IMR-90 (cell line): ENCODE measurements around the gene CHTF8. TPM values are rescaled to one million over a fixed set of nuclear protein-coding genes. Genes with fewer than 3 reads are reported as not detected.

Experiments
- ATAC-seq: fragments of 200-7000 bp; cut with Tn5 transposase; 2 replicates; pipeline ENCODE4 v1.9.1; 2020; ENCODE audit warnings: low read depth, mild to moderate bottlenecking, moderate library complexity
- BruUV-seq: library from RNA; stranded (reverse); fragments of 400-500 nt; replicated peaks from 2 replicates; lab custom pipeline; 2021; lab: Mats Ljungman, UMichigan
- CTCF ChIA-PET: fragments of 300-600 bp; formaldehyde crosslinking; extraction: SDS; loops from one replicate; lab custom pipeline; 2021; ENCODE audit warnings: antibody characterized with exemption; lab: Yijun Ruan, JAX
- POLR2A ChIA-PET: fragments of 300-600 bp; sonication (Branson Sonifier 250); formaldehyde crosslinking; loops from one replicate; lab custom pipeline; 2022; ENCODE audit warnings: antibody characterized with exemption; ENCODE audit not compliant: unreplicated experiment; lab: Charles Lee
- DNase-seq: peaks from one replicate; pipeline ENCODE4 v3.0.0; 2013
- H2AFZ ChIP-seq: replicated peaks from 2 replicates; pipeline ENCODE3; 2013; ENCODE audit warnings: low read length, mild to moderate bottlenecking; ENCODE audit not compliant: poor library complexity
- H2AK5ac ChIP-seq: 2 replicates; pipeline ENCODE4 v1.6.1; 2013; ENCODE audit warnings: low read depth, low read length, inconsistent platforms
- H2AK9ac ChIP-seq: replicated peaks from 2 replicates; pipeline ENCODE3; 2013; ENCODE audit warnings: mild to moderate bottlenecking, low read depth, low read length, moderate library complexity; ENCODE audit not compliant: poor library complexity
- H2BK120ac ChIP-seq: 2 replicates; pipeline ENCODE4 v1.6.1; 2013; ENCODE audit warnings: low read depth, low read length, inconsistent platforms
- H2BK15ac ChIP-seq: 3 replicates; pipeline ENCODE4 v1.6.1; 2013; ENCODE audit warnings: low read depth, low read length, inconsistent platforms
- H2BK20ac ChIP-seq: 2 replicates; pipeline ENCODE4 v1.6.1; 2013; ENCODE audit warnings: low read depth, mild to moderate bottlenecking, inconsistent platforms, low read length, moderate library complexity
- H2BK5ac ChIP-seq: 2 replicates; pipeline ENCODE4 v1.6.1; 2013; ENCODE audit warnings: mild to moderate bottlenecking, low read depth, low read length, inconsistent platforms; ENCODE audit not compliant: poor library complexity, severe bottlenecking
- H3K14ac ChIP-seq: replicated peaks from 2 replicates; pipeline ENCODE4 v1.6.1; 2013; ENCODE audit warnings: low read depth, low read length, inconsistent platforms
- H3K18ac ChIP-seq: 2 replicates; pipeline ENCODE4 v1.6.1; 2013; ENCODE audit warnings: low read depth, low read length, control low read depth
- H3K23ac ChIP-seq: 2 replicates; pipeline ENCODE4 v1.6.1; 2013; ENCODE audit warnings: low read depth, low read length, inconsistent platforms
- H3K27ac ChIP-seq: 2 replicates; pipeline ENCODE4 v1.5.1; 2013; ENCODE audit warnings: mild to moderate bottlenecking, control low read depth, low read length; ENCODE audit not compliant: insufficient read depth
- H3K27me3 ChIP-seq: 2 replicates; pipeline ENCODE4 v1.6.1; 2013; ENCODE audit warnings: low read length; ENCODE audit not compliant: control insufficient read depth, insufficient read depth
- H3K36me3 ChIP-seq: 2 replicates; pipeline ENCODE4 v1.6.1; 2013; ENCODE audit warnings: low read length, mixed read lengths; ENCODE audit not compliant: control insufficient read depth, insufficient read depth
- H3K4ac ChIP-seq: 2 replicates; pipeline ENCODE4 v1.6.1; 2013; ENCODE audit warnings: low read depth, low read length, inconsistent platforms
- H3K4me1 ChIP-seq: 2 replicates; pipeline ENCODE4 v1.6.1; 2013; ENCODE audit warnings: low read length, mixed read lengths; ENCODE audit not compliant: control insufficient read depth, insufficient read depth
- H3K4me2 ChIP-seq: 2 replicates; pipeline ENCODE4 v1.6.1; 2013; ENCODE audit warnings: low read depth, mild to moderate bottlenecking, control low read depth, low read length, moderate library complexity
- H3K4me3 ChIP-seq: 2 replicates; pipeline ENCODE4 v1.5.1; 2013; ENCODE audit warnings: low read depth, mild to moderate bottlenecking, control low read depth, low read length, moderate library complexity; ENCODE audit not compliant: insufficient read depth
- H3K56ac ChIP-seq: 2 replicates; pipeline ENCODE4 v1.6.1; 2013; ENCODE audit warnings: low read length, inconsistent platforms; ENCODE audit not compliant: insufficient read depth; ENCODE audit errors: extremely low read depth
- H3K79me1 ChIP-seq, 2 experiments: 2 replicates each; pipeline ENCODE4 v1.6.1; 2013; ENCODE audit warnings: low read length in 2 of 2, inconsistent platforms in 1 of 2, low read depth in 1 of 2
- H3K9ac ChIP-seq: 2 replicates; pipeline ENCODE4 v1.6.1; 2013; ENCODE audit warnings: low read depth, low read length, control low read depth
- H3K9me1 ChIP-seq: 2 replicates; pipeline ENCODE4 v1.6.1; 2013; ENCODE audit warnings: low read length, inconsistent platforms; ENCODE audit not compliant: insufficient read depth
- H3K9me3 ChIP-seq: 2 replicates; pipeline ENCODE4 v1.6.1; 2013; ENCODE audit warnings: low read length; ENCODE audit not compliant: control insufficient read depth, insufficient read depth
- H4K20me1 ChIP-seq: 2 replicates; pipeline ENCODE4 v1.6.1; 2013; ENCODE audit warnings: low read length, inconsistent platforms; ENCODE audit not compliant: insufficient read depth
- H4K5ac ChIP-seq: 2 replicates; pipeline ENCODE4 v1.6.1; 2013; ENCODE audit warnings: mild to moderate bottlenecking, low read depth, low read length, control low read depth
- H4K8ac ChIP-seq, 2 experiments: 2 replicates each; pipeline ENCODE4 v1.6.1; 2013; ENCODE audit warnings: low read depth in 2 of 2, low read length in 2 of 2, control low read depth in 1 of 2, inconsistent platforms in 1 of 2
- H4K91ac ChIP-seq: 2 replicates; pipeline ENCODE4 v1.6.1; 2013; ENCODE audit warnings: low read depth, low read length, inconsistent platforms; ENCODE audit not compliant: insufficient read depth
- BHLHE40 ChIP-seq: fragments of 150-350 bp; IDR thresholded peaks from 2 replicates; pipeline ENCODE4 v1.6.1; 2016; ENCODE audit warnings: mild to moderate bottlenecking, low read depth, low read length
- CEBPB ChIP-seq: IDR thresholded peaks from 2 replicates; pipeline ENCODE4 v1.6.1; 2012; ENCODE audit warnings: low read depth, low read length, improper control_type of control experiment
- MAFK ChIP-seq: IDR thresholded peaks from 2 replicates; pipeline ENCODE4 v1.6.1; 2012; ENCODE audit warnings: low read depth, low read length, improper control_type of control experiment
- MAZ ChIP-seq: IDR thresholded peaks from 2 replicates; pipeline ENCODE4 v1.6.1; 2012; ENCODE audit warnings: low read depth, mild to moderate bottlenecking, low read length, improper control_type of control experiment, moderate library complexity, borderline replicate concordance
- NFE2L2 ChIP-seq: fragments of 150-350 bp; IDR thresholded peaks from 2 replicates; pipeline ENCODE4 v1.6.1; 2016; ENCODE audit warnings: low read depth, mild to moderate bottlenecking, low read length
- POLR2A ChIP-seq: IDR thresholded peaks from 2 replicates; pipeline ENCODE4 v1.6.1; 2012; ENCODE audit warnings: mild to moderate bottlenecking, low read depth, low read length
- RCOR1 ChIP-seq: IDR thresholded peaks from 2 replicates; pipeline ENCODE4 v1.6.1; 2012; ENCODE audit warnings: mild to moderate bottlenecking, low read length, improper control_type of control experiment; ENCODE audit not compliant: insufficient replicate concordance
- RFX5 ChIP-seq: IDR thresholded peaks from 2 replicates; pipeline ENCODE4 v1.8.0; 2012; ENCODE audit warnings: low read depth, mild to moderate bottlenecking, low read length, moderate library complexity
- SMC3 ChIP-seq: fragments of 150-350 bp; IDR thresholded peaks from 2 replicates; pipeline ENCODE4 v1.6.1; 2016; ENCODE audit warnings: low read depth, mild to moderate bottlenecking, antibody characterized with exemption, low read length, moderate library complexity
- WGBS, 2 experiments: methylation state at CpG; one replicate each; pipeline versions ENCODE4 v1.1.5 to v1.1.7; 2013; ENCODE audit warnings: missing lambda C conversion rate in 2 of 2; ENCODE audit not compliant: insufficient read length in 1 of 2; ENCODE audit errors: extremely low coverage in 2 of 2; 5-methylcytosine and 5-hydroxymethylcytosine counted together
- dilution Hi-C: fragments of 300-500 bp; cut with HindIII; formaldehyde crosslinking; loops from one replicate; pipeline ENCODE4 v1.14.3; 2018; ENCODE audit warnings: low sequenced_read_pairs; ENCODE audit not compliant: unreplicated experiment
- in situ Hi-C: fragments of 300-500 bp; cut with MboI; formaldehyde crosslinking; loops from 3 replicates; pipeline ENCODE4 v1.14.3; 2019; ENCODE audit warnings: low sequenced_read_pairs, inconsistent platforms, mixed read lengths
- intact Hi-C: fragments of 100-400 bp; cut with micrococcal nuclease; formaldehyde crosslinking; loops from 2 replicates; pipeline ENCODE4 v1.10.0; 2022
- polyA plus RNA-seq, 3 experiments: library from polyadenylated mRNA; depleted of rRNA; stranded (reverse); fragments of >200 nt; gene quantifications; 2 replicates each; pipeline ENCODE4 v1.2.3, GENCODE V29; 2012; ENCODE audit warnings: low replicate concordance in 1 of 3
- total RNA-seq: library from RNA; depleted of rRNA; stranded (reverse); fragments of >200 nt; gene quantifications from 2 replicates; pipeline ENCODE4 v1.2.3, GENCODE V29; 2012
- TF ChIP-seq, protein P1 (sequence below): conservative IDR thresholded peaks from 2 replicates; pipeline ENCODE4 v1.5.1; 2012; ENCODE audit warnings: mild to moderate bottlenecking, low read depth, low read length, improper control_type of control experiment
- TF ChIP-seq, protein P2 (sequence below): fragments of 150-350 bp; IDR thresholded peaks from 2 replicates; pipeline ENCODE4 v1.6.1; 2016; ENCODE audit warnings: low read depth, mild to moderate bottlenecking, low read length, moderate library complexity, borderline replicate concordance

CHTF8 gene
- total and polyA plus RNA-seq, 2 of the 4 experiments (the other 2 are of a cell fraction): 47.1 to 122 TPM

GRCh38 chr16:69111216-69111875 is 21.0 kb downstream of the CHTF8 start:
- H3K27ac ChIP-seq: no peak overlapping the region
- H2AFZ ChIP-seq: no peak overlapping the region
- H3K4me1 ChIP-seq: no peaks in the 10 kb centered on the region
- no peak overlapping the region for H2AK9ac ChIP-seq
- no peak overlapping the region for H3K56ac ChIP-seq
- WGBS, 2 experiments: 100% methylated on average over 1 of the region's 6 CpGs; no CpG with 5 or more reads in 1 of the 2 experiments
- H3K36me3 ChIP-seq: peaks cover 25% of the 10 kb centered on the region
- H3K9me3 ChIP-seq: no peaks in the 10 kb centered on the region
- H3K4me3 ChIP-seq: no peak overlapping the region
- peaks cover 5% of the 10 kb centered on the region; the same call in 1 of the 2 replicates for H3K9me1 ChIP-seq
- ATAC-seq (no peak), DNase-seq (no peak)
- no peak overlapping the region for H2BK5ac ChIP-seq
- H2BK15ac ChIP-seq: no peak overlapping the region
- no peak overlapping the region for H2AK5ac ChIP-seq
- intact Hi-C loops: no loop called here
- H4K91ac ChIP-seq: no peak overlapping the region
- peaks cover 0 to 30% of the 10 kb centered on the region in 2 experiments; a peak in 2 of 4 replicates for H3K79me1 ChIP-seq
- no peak overlapping the region for H2BK120ac ChIP-seq
- no peak overlapping the region for H3K18ac ChIP-seq
- H4K8ac ChIP-seq: no peak overlapping the region
- H3K4ac ChIP-seq: no peak overlapping the region
- no peak overlapping the region for H4K5ac ChIP-seq
- in situ Hi-C loops: loop anchor here (10.0 kb wide), 2 partner anchors 137 to 407 kb away; no protein-coding TSS in a partner anchor
- no peak overlapping the region for H3K14ac ChIP-seq
- H4K20me1 ChIP-seq: peaks cover 32% of the 10 kb centered on the region
- no peak overlapping the region for H3K23ac ChIP-seq
- H3K9ac ChIP-seq: no peak overlapping the region
- ChIA-PET CTCF (no interaction called here), POLR2A (interaction anchor here (0.7 kb wide), 1 partner anchor 190 kb away, joined by 4 read pairs; no protein-coding TSS in a partner anchor)
- BruUV-seq: no TSS peak
- dilution Hi-C loops: no loop called here
- H3K4me2 ChIP-seq: no peak overlapping the region
- TF ChIP-seq MAFK (no peak), SMC3 (no peak), BHLHE40 (no peak), RFX5 (no peak), POLR2A (no peak), CEBPB (no peak), MAZ (no peak), NFE2L2 (no peak), RCOR1 (no peak)
- TF ChIP-seq, protein P1, sequence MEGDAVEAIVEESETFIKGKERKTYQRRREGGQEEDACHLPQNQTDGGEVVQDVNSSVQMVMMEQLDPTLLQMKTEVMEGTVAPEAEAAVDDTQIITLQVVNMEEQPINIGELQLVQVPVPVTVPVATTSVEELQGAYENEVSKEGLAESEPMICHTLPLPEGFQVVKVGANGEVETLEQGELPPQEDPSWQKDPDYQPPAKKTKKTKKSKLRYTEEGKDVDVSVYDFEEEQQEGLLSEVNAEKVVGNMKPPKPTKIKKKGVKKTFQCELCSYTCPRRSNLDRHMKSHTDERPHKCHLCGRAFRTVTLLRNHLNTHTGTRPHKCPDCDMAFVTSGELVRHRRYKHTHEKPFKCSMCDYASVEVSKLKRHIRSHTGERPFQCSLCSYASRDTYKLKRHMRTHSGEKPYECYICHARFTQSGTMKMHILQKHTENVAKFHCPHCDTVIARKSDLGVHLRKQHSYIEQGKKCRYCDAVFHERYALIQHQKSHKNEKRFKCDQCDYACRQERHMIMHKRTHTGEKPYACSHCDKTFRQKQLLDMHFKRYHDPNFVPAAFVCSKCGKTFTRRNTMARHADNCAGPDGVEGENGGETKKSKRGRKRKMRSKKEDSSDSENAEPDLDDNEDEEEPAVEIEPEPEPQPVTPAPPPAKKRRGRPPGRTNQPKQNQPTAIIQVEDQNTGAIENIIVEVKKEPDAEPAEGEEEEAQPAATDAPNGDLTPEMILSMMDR: no peak
- TF ChIP-seq, protein P2, sequence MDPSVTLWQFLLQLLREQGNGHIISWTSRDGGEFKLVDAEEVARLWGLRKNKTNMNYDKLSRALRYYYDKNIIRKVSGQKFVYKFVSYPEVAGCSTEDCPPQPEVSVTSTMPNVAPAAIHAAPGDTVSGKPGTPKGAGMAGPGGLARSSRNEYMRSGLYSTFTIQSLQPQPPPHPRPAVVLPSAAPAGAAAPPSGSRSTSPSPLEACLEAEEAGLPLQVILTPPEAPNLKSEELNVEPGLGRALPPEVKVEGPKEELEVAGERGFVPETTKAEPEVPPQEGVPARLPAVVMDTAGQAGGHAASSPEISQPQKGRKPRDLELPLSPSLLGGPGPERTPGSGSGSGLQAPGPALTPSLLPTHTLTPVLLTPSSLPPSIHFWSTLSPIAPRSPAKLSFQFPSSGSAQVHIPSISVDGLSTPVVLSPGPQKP: no peak
- no peak overlapping the region for H2BK20ac ChIP-seq
- no peaks in the 10 kb centered on the region for H3K27me3 ChIP-seq
